Measurements from ENCODE around the gene MMRN1. TPM values are rescaled to one million over a fixed set of nuclear protein-coding genes. Genes with fewer than 3 reads are reported as not detected.

Gene MMRN1
- total and polyA plus RNA-seq, 2 experiments from 2014 or later, result not detected

- TF ChIP-seq, protein P1, sequence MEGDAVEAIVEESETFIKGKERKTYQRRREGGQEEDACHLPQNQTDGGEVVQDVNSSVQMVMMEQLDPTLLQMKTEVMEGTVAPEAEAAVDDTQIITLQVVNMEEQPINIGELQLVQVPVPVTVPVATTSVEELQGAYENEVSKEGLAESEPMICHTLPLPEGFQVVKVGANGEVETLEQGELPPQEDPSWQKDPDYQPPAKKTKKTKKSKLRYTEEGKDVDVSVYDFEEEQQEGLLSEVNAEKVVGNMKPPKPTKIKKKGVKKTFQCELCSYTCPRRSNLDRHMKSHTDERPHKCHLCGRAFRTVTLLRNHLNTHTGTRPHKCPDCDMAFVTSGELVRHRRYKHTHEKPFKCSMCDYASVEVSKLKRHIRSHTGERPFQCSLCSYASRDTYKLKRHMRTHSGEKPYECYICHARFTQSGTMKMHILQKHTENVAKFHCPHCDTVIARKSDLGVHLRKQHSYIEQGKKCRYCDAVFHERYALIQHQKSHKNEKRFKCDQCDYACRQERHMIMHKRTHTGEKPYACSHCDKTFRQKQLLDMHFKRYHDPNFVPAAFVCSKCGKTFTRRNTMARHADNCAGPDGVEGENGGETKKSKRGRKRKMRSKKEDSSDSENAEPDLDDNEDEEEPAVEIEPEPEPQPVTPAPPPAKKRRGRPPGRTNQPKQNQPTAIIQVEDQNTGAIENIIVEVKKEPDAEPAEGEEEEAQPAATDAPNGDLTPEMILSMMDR (conservative IDR thresholded peaks at IDR 0.05; ENCODE audit: low read depth in 2 of 2), result no peak
- no peak for TF ChIP-seq REST (IDR thresholded peaks at IDR 0.05; ENCODE audit: unreplicated experiment)
- no peak for TF ChIP-seq STAT1 (IDR thresholded peaks at IDR 0.05; ENCODE audit: unreplicated experiment)
Observed at GRCh38 chr4:89847571-89848325, 46.9 kb upstream of the MMRN1 start (continued).

GRCh38 chr4:89855236-89855635, 39.4 kb upstream of the MMRN1 start:
- DNase-seq (ENCODE audit: low spot score), result no peak
- Mint-ChIP-seq H3K27ac (no peak overlapping the region), H3K27me3 (ENCODE audit: insufficient read depth, low read depth, poor library complexity) (peaks cover 3% of the 10 kb centered on the region), H3K4me1 (no peaks in the 10 kb centered on the region), H3K4me3 (no peak overlapping the region), H3K9me3 (peaks cover 46% of the 10 kb centered on the region), H3K36me3 (ENCODE audit: low read depth) (peaks cover 23% of the 10 kb centered on the region)
- H3K4me2 ChIP-seq, result no peak overlapping the region
- no peaks in the 10 kb centered on the region for H3K27me3 ChIP-seq (ENCODE audit: insufficient read depth)
- H4K20me1 ChIP-seq (replicated peaks; ENCODE audit: insufficient read depth), result no peaks in the 10 kb centered on the region
- no peak overlapping the region for H3K4me3 ChIP-seq
- H3K36me3 ChIP-seq (ENCODE audit: insufficient read depth), result no peaks in the 10 kb centered on the region
- H3K9me2 ChIP-seq (ENCODE audit: insufficient read depth), result no peaks in the 10 kb centered on the region; the same call in 1 of the 2 replicates
- no peaks in the 10 kb centered on the region for H3F3A ChIP-seq (replicated peaks; ENCODE audit: low read depth)
- no peaks in the 10 kb centered on the region for H3K79me2 ChIP-seq (replicated peaks; ENCODE audit: insufficient read depth)
- no peaks in the 10 kb centered on the region for H3K4me1 ChIP-seq (ENCODE audit: insufficient read depth)
- no peak overlapping the region for H3K27ac ChIP-seq (ENCODE audit: low read depth)
- H2AFZ ChIP-seq, result no peak overlapping the region
- ATAC-seq, result no peak
- no peak for TF ChIP-seq STAT1 (IDR thresholded peaks at IDR 0.05; ENCODE audit: unreplicated experiment)
- no peak for TF ChIP-seq REST (IDR thresholded peaks at IDR 0.05; ENCODE audit: unreplicated experiment)
- TF ChIP-seq POLR2AphosphoS5 (IDR thresholded peaks at IDR 0.05; ENCODE audit: low read depth), result no peak
- TF ChIP-seq JUNB (IDR thresholded peaks at IDR 0.05; ENCODE audit: unreplicated experiment), result no peak
- TF ChIP-seq CREB1 (CRISPR knock-in tag; IDR thresholded peaks at IDR 0.05; ENCODE audit: low read depth), result no peak
- TF ChIP-seq, protein P2, sequence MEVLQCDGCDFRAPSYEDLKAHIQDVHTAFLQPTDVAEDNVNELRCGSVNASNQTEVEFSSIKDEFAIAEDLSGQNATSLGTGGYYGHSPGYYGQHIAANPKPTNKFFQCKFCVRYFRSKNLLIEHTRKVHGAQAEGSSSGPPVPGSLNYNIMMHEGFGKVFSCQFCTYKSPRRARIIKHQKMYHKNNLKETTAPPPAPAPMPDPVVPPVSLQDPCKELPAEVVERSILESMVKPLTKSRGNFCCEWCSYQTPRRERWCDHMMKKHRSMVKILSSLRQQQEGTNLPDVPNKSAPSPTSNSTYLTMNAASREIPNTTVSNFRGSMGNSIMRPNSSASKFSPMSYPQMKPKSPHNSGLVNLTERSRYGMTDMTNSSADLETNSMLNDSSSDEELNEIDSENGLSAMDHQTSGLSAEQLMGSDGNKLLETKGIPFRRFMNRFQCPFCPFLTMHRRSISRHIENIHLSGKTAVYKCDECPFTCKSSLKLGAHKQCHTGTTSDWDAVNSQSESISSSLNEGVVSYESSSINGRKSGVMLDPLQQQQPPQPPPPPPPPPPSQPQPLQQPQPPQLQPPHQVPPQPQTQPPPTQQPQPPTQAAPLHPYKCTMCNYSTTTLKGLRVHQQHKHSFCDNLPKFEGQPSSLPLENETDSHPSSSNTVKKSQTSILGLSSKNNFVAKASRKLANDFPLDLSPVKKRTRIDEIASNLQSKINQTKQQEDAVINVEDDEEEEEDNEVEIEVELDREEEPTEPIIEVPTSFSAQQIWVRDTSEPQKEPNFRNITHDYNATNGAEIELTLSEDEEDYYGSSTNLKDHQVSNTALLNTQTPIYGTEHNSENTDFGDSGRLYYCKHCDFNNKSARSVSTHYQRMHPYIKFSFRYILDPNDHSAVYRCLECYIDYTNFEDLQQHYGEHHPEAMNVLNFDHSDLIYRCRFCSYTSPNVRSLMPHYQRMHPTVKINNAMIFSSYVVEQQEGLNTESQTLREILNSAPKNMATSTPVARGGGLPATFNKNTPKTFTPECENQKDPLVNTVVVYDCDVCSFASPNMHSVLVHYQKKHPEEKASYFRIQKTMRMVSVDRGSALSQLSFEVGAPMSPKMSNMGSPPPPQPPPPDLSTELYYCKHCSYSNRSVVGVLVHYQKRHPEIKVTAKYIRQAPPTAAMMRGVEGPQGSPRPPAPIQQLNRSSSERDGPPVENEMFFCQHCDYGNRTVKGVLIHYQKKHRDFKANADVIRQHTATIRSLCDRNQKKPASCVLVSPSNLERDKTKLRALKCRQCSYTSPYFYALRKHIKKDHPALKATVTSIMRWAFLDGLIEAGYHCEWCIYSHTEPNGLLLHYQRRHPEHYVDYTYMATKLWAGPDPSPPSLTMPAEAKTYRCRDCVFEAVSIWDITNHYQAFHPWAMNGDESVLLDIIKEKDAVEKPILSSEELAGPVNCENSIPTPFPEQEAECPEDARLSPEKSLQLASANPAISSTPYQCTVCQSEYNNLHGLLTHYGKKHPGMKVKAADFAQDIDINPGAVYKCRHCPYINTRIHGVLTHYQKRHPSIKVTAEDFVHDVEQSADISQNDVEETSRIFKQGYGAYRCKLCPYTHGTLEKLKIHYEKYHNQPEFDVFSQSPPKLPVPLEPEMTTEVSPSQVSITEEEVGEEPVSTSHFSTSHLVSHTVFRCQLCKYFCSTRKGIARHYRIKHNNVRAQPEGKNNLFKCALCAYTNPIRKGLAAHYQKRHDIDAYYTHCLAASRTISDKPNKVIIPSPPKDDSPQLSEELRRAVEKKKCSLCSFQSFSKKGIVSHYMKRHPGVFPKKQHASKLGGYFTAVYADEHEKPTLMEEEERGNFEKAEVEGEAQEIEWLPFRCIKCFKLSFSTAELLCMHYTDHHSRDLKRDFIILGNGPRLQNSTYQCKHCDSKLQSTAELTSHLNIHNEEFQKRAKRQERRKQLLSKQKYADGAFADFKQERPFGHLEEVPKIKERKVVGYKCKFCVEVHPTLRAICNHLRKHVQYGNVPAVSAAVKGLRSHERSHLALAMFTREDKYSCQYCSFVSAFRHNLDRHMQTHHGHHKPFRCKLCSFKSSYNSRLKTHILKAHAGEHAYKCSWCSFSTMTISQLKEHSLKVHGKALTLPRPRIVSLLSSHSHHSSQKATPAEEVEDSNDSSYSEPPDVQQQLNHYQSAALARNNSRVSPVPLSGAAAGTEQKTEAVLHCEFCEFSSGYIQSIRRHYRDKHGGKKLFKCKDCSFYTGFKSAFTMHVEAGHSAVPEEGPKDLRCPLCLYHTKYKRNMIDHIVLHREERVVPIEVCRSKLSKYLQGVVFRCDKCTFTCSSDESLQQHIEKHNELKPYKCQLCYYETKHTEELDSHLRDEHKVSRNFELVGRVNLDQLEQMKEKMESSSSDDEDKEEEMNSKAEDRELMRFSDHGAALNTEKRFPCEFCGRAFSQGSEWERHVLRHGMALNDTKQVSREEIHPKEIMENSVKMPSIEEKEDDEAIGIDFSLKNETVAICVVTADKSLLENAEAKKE (CRISPR knock-in tag; IDR thresholded peaks at IDR 0.05), result no peak
- TF ChIP-seq ZNF114 (CRISPR knock-in tag; IDR thresholded peaks at IDR 0.05), result no peak
- TF ChIP-seq NANOG (IDR thresholded peaks at IDR 0.05; ENCODE audit: borderline replicate concordance), result no peak

All from GM23338 (cell line).